ENCODE data around the gene ANP32E. TPM values are rescaled to one million over a fixed set of nuclear protein-coding genes. Genes with fewer than 3 reads are reported as not detected.

The ANP32E gene
- polyA plus RNA-seq, 1 of the 3 experiments (the other 2 are of a cell fraction) = 8.2 TPM

DNA sequence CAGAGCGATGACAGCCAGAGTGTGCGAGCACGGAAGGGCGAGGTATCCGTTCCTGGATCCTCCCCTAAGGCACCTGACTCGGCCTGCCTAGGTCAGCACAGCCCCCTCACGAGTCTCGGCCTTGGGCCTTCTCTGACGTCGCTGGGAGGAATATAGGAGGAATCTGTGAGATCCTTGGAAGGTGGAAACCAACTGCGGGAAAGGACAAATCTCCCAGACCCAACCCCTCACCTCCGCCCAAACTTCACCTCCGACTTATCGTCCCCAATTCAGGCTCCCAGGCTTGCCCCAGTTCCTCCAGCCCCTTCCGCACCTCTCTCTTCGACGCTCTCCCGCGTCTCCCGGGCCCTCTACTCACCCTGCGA is 32.4 kb upstream of the ANP32E start:
- WGBS (ENCODE audit: low lambda C conversion rate) = under 1% methylated on average over 21 of the region's 21 CpGs
- CTCF ChIA-PET = interaction anchor here (1.4 to 1.6 kb wide), 3 partner anchors 11 to 13 kb away, joined by 6 to 20 read pairs (median 6); no protein-coding TSS in a partner anchor

DNA sequence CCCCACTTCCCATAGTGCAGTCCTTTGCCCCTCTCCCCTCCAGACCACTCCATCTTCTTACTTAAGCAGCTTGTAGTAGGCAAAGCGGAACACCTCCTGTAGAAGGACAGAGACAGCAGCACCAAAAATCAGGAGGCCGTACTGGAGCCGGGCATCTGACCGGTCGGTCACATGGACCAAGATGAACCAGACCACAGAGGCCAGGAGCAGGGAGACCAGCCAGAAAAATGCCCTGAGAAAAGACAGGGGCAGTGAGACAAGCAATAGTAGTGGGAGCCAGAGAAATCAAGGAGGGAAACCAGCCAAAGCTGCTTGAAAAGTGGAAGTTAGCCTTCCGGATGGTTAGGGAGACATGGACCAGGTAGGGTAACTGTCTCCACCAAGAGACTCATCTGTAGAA is 32.0 kb upstream of the ANP32E start:
- 5% methylated on average over 6 of the region's 6 CpGs for WGBS (ENCODE audit: low lambda C conversion rate)
- H3K27me3 ChIP-seq (ENCODE audit: insufficient read depth) = no peaks in the 10 kb centered on the region
- H3F3A ChIP-seq (replicated peaks; ENCODE audit: insufficient read depth) = peaks cover 4% of the 10 kb centered on the region
- TF ChIP-seq GABPA (IDR thresholded peaks at IDR 0.05; ENCODE audit: low read depth) (no peak), POLR2AphosphoS5 (IDR thresholded peaks at IDR 0.05; ENCODE audit: low read depth, low read length) (no peak), TCF12 (IDR thresholded peaks at IDR 0.05) (no peak), SIN3A (IDR thresholded peaks at IDR 0.05; ENCODE audit: borderline replicate concordance, low read depth, low read length) (no peak), CHD2 (IDR thresholded peaks at IDR 0.05; ENCODE audit: low read length, partially characterized antibody) (no peak), TEAD4 (IDR thresholded peaks at IDR 0.05; ENCODE audit: borderline replicate concordance, insufficient read depth) (no peak), EP300 (IDR thresholded peaks at IDR 0.05; ENCODE audit: borderline replicate concordance in 1 of 2, low read depth in 1 of 2, low read length in 1 of 2) (no peak), FOXM1 (IDR thresholded peaks at IDR 0.05; ENCODE audit: low read depth) (no peak), RFX5 (IDR thresholded peaks at IDR 0.05; ENCODE audit: low read length) (no peak), GATA2 (CRISPR knock-in tag; IDR thresholded peaks at IDR 0.05) (no peak), EZH2phosphoT487 (IDR thresholded peaks at IDR 0.05; ENCODE audit: borderline replicate concordance, low read depth) (no peak), SMC3 (IDR thresholded peaks at IDR 0.05; ENCODE audit: low read depth, low read length) (no peak), ELF1 (IDR thresholded peaks at IDR 0.05) (no peak), YY1 (IDR thresholded peaks at IDR 0.05; ENCODE audit: low read depth) (no peak), MXI1 (IDR thresholded peaks at IDR 0.05; ENCODE audit: low read depth, low read length) (no peak), TAF1 (IDR thresholded peaks at IDR 0.05; ENCODE audit: borderline replicate concordance, low read depth, low read length) (no peak), FOSL2 (IDR thresholded peaks at IDR 0.05; ENCODE audit: borderline replicate concordance, low read depth) (no peak)
- TF ChIP-seq, protein P1, sequence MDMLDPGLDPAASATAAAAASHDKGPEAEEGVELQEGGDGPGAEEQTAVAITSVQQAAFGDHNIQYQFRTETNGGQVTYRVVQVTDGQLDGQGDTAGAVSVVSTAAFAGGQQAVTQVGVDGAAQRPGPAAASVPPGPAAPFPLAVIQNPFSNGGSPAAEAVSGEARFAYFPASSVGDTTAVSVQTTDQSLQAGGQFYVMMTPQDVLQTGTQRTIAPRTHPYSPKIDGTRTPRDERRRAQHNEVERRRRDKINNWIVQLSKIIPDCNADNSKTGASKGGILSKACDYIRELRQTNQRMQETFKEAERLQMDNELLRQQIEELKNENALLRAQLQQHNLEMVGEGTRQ (IDR thresholded peaks at IDR 0.05; ENCODE audit: borderline replicate concordance, low read depth, low read length) = no peak
- TF ChIP-seq, protein P2, sequence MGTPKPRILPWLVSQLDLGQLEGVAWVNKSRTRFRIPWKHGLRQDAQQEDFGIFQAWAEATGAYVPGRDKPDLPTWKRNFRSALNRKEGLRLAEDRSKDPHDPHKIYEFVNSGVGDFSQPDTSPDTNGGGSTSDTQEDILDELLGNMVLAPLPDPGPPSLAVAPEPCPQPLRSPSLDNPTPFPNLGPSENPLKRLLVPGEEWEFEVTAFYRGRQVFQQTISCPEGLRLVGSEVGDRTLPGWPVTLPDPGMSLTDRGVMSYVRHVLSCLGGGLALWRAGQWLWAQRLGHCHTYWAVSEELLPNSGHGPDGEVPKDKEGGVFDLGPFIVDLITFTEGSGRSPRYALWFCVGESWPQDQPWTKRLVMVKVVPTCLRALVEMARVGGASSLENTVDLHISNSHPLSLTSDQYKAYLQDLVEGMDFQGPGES (IDR thresholded peaks at IDR 0.05; ENCODE audit: low read depth, low read length) = no peak

More for the DNA sequence above, 32.4 kb upstream of the ANP32E start:
- Histone ChIP-seq H3K4me2 (peak overlapping the region; percentile 97), H2AFZ (ENCODE audit: low read depth) (peak overlapping the region; percentile 91), H4K20me1 (ENCODE audit: insufficient read depth) (no peaks in the 10 kb centered on the region), H3K9me2 (no peaks in the 10 kb centered on the region), H3K79me2 (ENCODE audit: insufficient read depth) (peaks cover 27% of the 10 kb centered on the region), H3K27ac (ENCODE audit: low read depth in 2 of 2, low read length in 1 of 2) (peak overlapping the region; percentile 70 to 75; a peak in 3 of 4 replicates), H3F3A (replicated peaks; ENCODE audit: insufficient read depth) (peaks cover 4% of the 10 kb centered on the region), H3K27me3 (ENCODE audit: insufficient read depth) (no peaks in the 10 kb centered on the region), H3K4me1 (ENCODE audit: control insufficient read depth in 1 of 2, insufficient read depth in 2 of 2, low read depth in 1 of 2, low read length in 1 of 2) (peaks cover 7 to 13% of the 10 kb centered on the region in 2 experiments; a peak in 2 of 4 replicates), H3K9me3 (no peaks in the 10 kb centered on the region), H3K4me3 (ENCODE audit: low read depth in 2 of 2, low read length in 1 of 2) (peak overlapping the region; percentile 90 to 93), H3K36me3 (replicated peaks in 1 of 2; ENCODE audit: control insufficient read depth in 1 of 2, insufficient read depth in 2 of 2, low read length in 1 of 2) (peaks cover 26 to 29% of the 10 kb centered on the region in 2 experiments), H3K9ac (peak overlapping the region; percentile 92)
- POLR2A ChIA-PET = interaction anchor here (0.6 to 1.3 kb wide), 4 partner anchors 9 to 29 kb away, joined by 3 to 9 read pairs (median 4); no protein-coding TSS in a partner anchor
- no peak for TF ChIP-seq RXRA (IDR thresholded peaks at IDR 0.05; ENCODE audit: borderline replicate concordance, low read depth)
- no peak for TF ChIP-seq RFX5 (IDR thresholded peaks at IDR 0.05; ENCODE audit: low read length)
- no peak for TF ChIP-seq TCF12 (IDR thresholded peaks at IDR 0.05)
- no peak for TF ChIP-seq SIN3A (IDR thresholded peaks at IDR 0.05; ENCODE audit: borderline replicate concordance, low read depth, low read length)
- TF ChIP-seq, protein P3, sequence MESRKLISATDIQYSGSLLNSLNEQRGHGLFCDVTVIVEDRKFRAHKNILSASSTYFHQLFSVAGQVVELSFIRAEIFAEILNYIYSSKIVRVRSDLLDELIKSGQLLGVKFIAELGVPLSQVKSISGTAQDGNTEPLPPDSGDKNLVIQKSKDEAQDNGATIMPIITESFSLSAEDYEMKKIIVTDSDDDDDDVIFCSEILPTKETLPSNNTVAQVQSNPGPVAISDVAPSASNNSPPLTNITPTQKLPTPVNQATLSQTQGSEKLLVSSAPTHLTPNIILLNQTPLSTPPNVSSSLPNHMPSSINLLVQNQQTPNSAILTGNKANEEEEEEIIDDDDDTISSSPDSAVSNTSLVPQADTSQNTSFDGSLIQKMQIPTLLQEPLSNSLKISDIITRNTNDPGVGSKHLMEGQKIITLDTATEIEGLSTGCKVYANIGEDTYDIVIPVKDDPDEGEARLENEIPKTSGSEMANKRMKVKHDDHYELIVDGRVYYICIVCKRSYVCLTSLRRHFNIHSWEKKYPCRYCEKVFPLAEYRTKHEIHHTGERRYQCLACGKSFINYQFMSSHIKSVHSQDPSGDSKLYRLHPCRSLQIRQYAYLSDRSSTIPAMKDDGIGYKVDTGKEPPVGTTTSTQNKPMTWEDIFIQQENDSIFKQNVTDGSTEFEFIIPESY (IDR thresholded peaks at IDR 0.05; ENCODE audit: borderline replicate concordance, low read depth) = no peak
- TF ChIP-seq, protein P1 (IDR thresholded peaks at IDR 0.05; ENCODE audit: borderline replicate concordance, low read depth, low read length) = no peak
- TF ChIP-seq YY1 (IDR thresholded peaks at IDR 0.05; ENCODE audit: low read depth) = no peak
- no peak for TF ChIP-seq RCOR1 (IDR thresholded peaks at IDR 0.05; ENCODE audit: low read length)
- DNase-seq = peak; percentile 43

More for the DNA sequence above, 32.0 kb upstream of the ANP32E start:
- Histone ChIP-seq H3K9ac (peak overlapping the region; percentile 92), H4K20me1 (ENCODE audit: insufficient read depth) (no peaks in the 10 kb centered on the region), H3K79me2 (ENCODE audit: insufficient read depth) (peaks cover 27% of the 10 kb centered on the region), H3K4me2 (peak overlapping the region; percentile 97), H3K9me2 (no peaks in the 10 kb centered on the region), H3K4me1 (ENCODE audit: control insufficient read depth in 1 of 2, insufficient read depth in 2 of 2, low read depth in 1 of 2, low read length in 1 of 2) (peaks cover 7 to 13% of the 10 kb centered on the region in 2 experiments; a peak in 2 of 4 replicates), H2AFZ (ENCODE audit: low read depth) (no peak overlapping the region; the same call in 1 of the 2 replicates), H3K36me3 (replicated peaks in 1 of 2; ENCODE audit: control insufficient read depth in 1 of 2, insufficient read depth in 2 of 2, low read length in 1 of 2) (peaks cover 26 to 29% of the 10 kb centered on the region in 2 experiments), H3K27ac (ENCODE audit: low read depth in 2 of 2, low read length in 1 of 2) (peak overlapping the region; percentile 14 to 70; a peak in 2 of 4 replicates), H3K9me3 (no peaks in the 10 kb centered on the region), H3K4me3 (ENCODE audit: low read depth in 2 of 2, low read length in 1 of 2) (peak overlapping the region; percentile 90 to 93)
- ChIA-PET POLR2A (no interaction called here), CTCF (no interaction called here)
- no peak for DNase-seq

All from SK-N-SH (cell line).